Stimulated activated CD8-positive, alpha-beta memory T cell treated with anti-CD3 and anti-CD28 coated beads, Interleukin-4, amount 100 ng/mL, for 48 hours (primary cell): ENCODE data around the gene CDH4.

Source experiments
- DNase-seq: peaks from one replicate; pipeline ENCODE4 v3.0.0-alpha.2; 2020

The CDH4 gene

GRCh38 chr20:61913423-61914225, 661.6 kb downstream of the CDH4 start:
- no peak for DNase-seq

GRCh38 chr20:61915101-61915500, 663.0 kb downstream of the CDH4 start:
- DNase-seq, result no peak

DNA sequence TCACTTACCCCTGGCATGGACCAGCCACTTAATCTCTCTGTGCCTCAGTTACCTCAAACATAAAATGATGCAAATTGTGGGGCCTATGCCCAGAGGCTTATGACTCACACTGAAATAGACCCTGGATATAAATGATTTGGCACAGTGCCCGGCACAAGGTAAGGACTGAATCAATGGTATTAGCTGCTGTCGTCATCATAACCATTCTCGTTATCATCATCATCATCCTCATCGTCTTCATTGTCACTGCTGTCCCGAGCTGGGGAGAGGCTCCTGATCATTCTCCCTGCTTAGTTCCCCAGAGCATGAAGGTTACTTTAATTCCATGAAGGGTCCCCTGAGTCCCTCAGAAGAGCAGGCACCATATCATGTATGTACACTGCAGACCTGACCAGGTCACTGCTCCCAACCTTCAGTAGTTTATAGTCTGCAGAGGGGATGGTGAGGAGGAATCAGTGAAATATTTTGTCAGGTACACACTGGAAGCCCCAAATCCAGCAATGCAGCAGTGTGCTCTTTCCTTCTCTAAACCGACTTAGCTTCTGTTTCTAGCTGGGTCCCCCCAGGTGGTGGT, 664.3 kb downstream of the CDH4 start:
- no peak for DNase-seq

- DNase-seq, result no peak
Measured at GRCh38 chr20:61917474-61918145, 665.5 kb downstream of the CDH4 start.

GRCh38 chr20:61918548-61918947, 666.5 kb downstream of the CDH4 start:
- no peak for DNase-seq

GRCh38 chr20:61919239-61919638, 667.2 kb downstream of the CDH4 start:
- no peak for DNase-seq

- DNase-seq, result no peak
Measured at GRCh38 chr20:61919675-61920365, 667.8 kb downstream of the CDH4 start.

- no peak for DNase-seq
Measured at GRCh38 chr20:61922411-61922810, 670.4 kb downstream of the CDH4 start.

DNA sequence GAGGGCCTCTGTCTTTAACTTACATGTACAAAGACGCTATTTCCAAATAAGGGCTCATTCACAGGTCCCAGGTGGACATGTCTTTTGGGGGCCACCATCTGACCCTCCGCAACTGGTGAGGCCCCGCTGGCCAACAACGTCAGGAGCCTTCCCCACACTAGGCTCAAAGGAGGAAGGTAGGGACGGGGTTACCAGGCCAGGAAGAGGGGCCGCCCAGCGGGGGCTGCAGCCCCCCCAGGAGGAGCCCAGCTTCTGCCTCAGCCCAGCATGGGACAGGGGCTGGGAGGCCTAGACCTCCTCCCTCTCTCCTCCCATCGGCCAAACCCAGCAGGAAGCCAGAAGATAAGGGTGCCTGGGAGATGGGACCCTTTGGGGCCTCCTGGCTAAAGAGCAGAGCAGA, 670.9 kb downstream of the CDH4 start:
- DNase-seq, result no peak

- DNase-seq, result no peak
Measured at GRCh38 chr20:61923371-61924166, 671.5 kb downstream of the CDH4 start.

- DNase-seq, result no peak
Measured at GRCh38 chr20:61924211-61924857, 672.3 kb downstream of the CDH4 start.

GRCh38 chr20:61924858-61925554, 672.9 kb downstream of the CDH4 start:
- DNase-seq, result no peak

GRCh38 chr20:61925555-61926252, 673.6 kb downstream of the CDH4 start:
- no peak for DNase-seq

GRCh38 chr20:61926253-61926613, 674.2 kb downstream of the CDH4 start:
- no peak for DNase-seq

DNA sequence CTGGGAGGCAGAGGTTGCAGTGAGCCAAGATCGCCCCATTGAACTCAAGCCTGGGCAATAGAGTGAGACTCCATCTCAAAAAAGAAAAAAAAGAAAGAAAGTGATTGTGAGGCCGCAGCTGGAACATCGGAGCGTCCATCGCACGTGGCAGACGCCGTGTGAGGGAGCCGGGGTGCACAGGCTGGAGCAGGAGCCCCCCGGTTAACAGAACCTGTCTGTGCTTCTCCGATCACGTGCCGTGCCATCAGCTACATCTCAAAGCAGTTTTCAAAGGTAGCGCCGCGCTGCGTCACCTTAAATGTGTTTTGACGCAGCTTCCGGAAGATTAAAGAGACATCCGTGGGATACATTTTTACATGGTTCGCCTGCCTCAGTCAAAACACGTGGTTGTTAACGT, 674.7 kb downstream of the CDH4 start:
- DNase-seq, result no peak

- no peak for DNase-seq
Measured at GRCh38 chr20:61927193-61927825, 675.2 kb downstream of the CDH4 start.

DNA sequence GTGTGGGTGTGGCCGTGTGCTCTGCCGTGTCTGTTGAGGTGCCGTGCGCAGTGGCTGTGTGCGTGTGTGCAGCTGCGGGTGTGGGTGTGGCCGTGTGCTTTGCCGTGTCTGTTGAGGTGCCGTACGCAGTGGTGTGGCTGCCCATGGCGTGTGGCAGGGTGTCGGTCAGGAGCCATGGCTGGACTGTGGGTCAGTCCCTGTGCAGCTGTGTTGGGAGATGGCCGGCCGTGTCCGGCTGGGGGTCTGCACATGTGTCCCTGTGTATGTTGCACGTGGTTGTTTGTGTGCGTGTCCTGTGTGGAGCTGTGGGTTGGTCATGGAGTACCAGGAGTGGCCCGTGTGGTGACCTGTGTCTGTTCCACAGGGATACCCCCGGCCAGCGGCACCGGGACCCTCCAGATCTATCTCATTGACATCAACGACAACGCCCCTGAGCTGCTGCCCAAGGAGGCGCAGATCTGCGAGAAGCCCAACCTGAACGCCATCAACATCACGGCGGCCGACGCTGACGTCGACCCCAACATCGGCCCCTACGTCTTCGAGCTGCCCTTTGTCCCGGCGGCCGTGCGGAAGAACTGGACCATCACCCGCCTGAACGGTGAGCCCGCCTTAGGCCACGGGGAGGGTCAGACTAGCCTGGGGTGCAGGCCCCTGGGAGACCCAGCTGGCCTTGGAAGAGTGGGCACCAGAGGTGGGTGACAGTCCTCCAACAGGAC, 675.9 kb downstream of the CDH4 start:
- DNase-seq, result no peak

- DNase-seq, result no peak
Measured at GRCh38 chr20:61929561-61929960, 677.5 kb downstream of the CDH4 start.

GRCh38 chr20:61929971-61930666, 678.1 kb downstream of the CDH4 start:
- no peak for DNase-seq
